Sciatic nerve (tissue), 2 donors: Measurements from ENCODE around the gene TFPI. TPM values are rescaled to one million over a fixed set of nuclear protein-coding genes. Genes with fewer than 3 reads are reported as not detected.
"Not testable (repeated sequence)": the region's sequence is repeated elsewhere in the genome, so short reads cannot be mapped to it uniquely, and the experiment has no call there.

Source experiments
- ATAC-seq: fragments of 200-7000 bp; cut with Tn5 transposase; one replicate; pipeline ENCODE4 v1.9.1; 2020; ENCODE audit warnings: mild to moderate bottlenecking, moderate library complexity
- DNase-seq: peaks from one replicate; pipeline ENCODE4 v3.0.0-alpha.2; 2020; ENCODE audit warnings: low spot score
- intact Hi-C: fragments of 100-400 bp; cut with DNase I; formaldehyde crosslinking; loops from one replicate; pipeline ENCODE4 v1.14.2; 2022
- total RNA-seq: library from RNA; stranded (reverse); fragmentation: NEBNext Ultra II Directional; extraction: Animal tissue kit (Norgen Biotek cat#: 25700); gene quantifications from one replicate; pipeline ENCODE4 v1.2.1, GENCODE V29; 2021
- donor health status: DM: no; HTN: no; CAD: no.
- donor health status: DM: no; HTN: no; CAD: no.

TFPI gene
- 106 TPM for total RNA-seq

DNA sequence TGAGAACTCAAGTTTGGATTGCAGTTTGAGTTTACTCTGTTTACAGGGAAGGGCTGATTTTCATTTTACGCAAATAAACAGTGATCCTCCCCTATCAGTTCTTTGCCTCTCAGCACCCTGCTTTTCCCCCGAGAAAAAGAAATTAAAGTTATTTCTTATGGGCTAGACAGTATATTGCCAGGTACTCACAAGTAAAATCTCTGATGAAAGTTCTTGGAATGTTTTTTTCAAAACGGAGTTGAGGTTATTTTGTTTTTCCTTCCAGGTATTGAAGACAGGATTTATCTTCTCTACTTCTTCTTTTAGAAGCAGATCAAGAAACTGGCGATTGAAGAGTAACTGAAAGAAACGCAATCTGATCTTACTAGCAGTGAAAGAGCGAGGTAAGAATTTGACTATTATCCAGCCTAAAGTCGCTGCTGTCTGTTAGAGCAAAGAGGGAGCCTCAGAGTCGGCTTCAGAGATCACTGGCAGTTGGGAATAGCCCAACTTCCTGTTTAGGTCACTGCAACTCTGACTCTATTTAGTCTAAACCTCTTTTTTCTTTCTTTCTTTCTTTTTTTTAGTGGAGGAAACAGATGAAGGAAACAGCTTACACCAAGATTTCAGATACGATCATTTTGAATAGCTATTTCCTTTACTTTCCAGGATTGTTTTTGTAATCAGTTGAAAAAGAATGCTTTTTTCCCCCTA, at the start of gene TFPI:
TSS of gene TFPI (minus strand) at position 425 of the 693 bp plus-strand sequence. CDS start 50,667 bp downstream, outside the sequence.
- DNase-seq (peak; percentile 57), ATAC-seq (peak; percentile 95)
- intact Hi-C loops = no loop called here

DNA sequence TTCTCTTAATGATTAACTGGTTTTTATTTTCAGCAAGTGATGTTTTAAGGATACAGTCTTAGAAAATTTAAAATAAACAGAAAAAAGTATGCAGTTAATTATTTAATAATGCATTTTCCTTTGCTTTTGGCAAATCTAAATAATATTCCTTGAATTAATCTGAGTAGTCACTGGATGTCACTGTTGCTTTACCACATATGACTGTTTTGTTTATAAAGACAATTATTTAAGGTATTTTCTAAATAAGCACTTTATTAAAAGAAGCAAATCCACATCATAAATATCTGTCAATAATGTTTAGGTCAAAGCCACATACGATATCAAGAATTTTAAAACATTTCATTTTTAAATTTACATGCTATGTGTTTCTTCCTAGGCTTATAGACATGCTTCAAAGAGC, 40.6 kb upstream of the TFPI start:
- no peak for ATAC-seq
- intact Hi-C loops = loop anchor here (10.0 kb wide), 1 partner anchor 920 kb away; no protein-coding TSS in a partner anchor
- no peak for DNase-seq

DNA sequence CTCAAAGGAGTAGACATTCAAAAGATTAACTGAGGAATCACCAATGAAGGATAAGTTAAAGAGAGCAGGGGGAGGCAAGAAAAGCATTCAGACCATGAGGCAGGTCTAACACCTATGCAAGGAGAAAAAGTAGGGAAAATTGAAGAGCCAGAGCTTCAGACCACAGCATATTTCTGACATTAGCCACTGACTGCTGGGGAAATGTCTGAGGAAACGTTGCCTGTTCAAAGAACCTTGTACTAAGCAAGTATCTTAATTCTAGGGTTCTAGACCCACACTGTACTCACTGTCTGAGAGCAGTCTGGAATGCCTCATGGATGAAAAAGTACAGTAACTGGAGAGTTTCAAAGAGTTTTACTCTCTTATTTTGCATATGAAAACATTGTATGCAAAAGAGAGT, 39.5 kb upstream of the TFPI start:
- intact Hi-C loops = loop anchor here (10.0 kb wide), 1 partner anchor 921 kb away; no protein-coding TSS in a partner anchor
- DNase-seq (no peak), ATAC-seq (no peak)

DNA sequence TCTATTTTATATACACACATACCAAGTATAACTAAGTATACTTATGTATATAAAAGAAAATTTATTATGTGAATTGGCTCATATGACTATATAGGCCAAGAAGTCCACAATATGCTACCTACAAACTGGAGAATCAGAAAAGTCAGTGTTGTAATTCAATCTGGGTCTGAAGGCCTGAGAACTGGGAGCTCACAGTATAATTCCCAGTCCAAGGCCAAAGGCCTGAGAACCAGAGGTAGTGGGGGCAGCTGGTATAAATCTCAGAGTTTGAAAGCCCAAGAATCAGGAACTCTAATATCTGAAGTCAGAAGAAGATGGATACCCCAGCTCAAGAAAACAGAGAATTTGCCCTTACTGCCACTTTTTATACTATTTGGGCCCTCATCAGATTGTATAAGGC, 38.9 kb upstream of the TFPI start:
- ATAC-seq = no peak
- DNase-seq = no peak
- intact Hi-C loops = loop anchor here (10.0 kb wide), 1 partner anchor 922 kb away; no protein-coding TSS in a partner anchor

DNA sequence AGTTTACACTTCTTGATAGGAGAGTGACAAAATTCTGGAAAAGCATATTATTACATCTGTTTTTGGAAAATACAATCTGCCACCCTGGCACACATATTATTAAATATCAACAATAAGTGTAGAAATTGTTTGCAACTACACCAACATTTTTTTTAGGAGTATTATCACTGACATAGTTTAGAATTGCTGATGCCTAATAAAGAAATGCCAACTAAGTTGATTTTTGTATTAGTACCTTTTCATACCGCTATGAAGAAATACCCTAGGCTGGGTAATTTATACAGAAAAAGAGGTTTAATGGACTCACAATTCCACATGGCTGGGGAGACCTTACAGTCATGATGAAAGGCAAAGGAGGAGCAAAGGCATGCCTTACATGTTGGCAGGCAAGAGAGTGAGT, 35.9 kb upstream of the TFPI start:
- intact Hi-C loops = loop anchor here (10.0 kb wide), 1 partner anchor 925 kb away; no protein-coding TSS in a partner anchor
- no peak for ATAC-seq
- no peak for DNase-seq

DNA sequence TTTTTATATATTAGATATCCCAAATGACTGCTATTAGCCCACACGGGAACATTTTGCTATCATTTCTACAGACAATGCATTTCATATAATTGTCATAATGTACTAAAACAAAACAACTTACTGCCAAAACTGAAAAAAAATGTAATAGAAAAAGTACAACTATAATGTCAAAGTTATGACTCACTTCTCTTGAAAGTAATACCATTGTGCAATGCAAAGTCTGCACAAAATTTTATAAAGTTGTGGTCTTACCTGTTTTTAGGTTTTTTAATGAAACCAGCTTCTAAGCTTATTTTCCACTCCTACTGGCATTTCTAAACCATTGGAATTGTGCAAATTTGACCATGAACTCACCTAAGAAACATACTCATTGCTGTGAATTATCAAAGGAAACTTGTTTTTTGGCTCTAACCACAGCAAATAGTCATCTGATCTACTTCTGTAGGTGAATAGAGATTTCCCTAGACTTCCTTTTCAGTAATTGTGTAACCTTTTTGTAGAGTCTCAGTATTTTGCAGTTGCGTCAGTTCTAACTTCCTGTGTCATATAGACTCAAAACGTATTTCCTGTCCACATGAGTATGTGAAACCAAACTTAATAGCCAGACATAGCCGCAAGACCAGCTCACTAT, 31.9 kb upstream of the TFPI start:
- intact Hi-C loops = no loop called here
- DNase-seq = no peak
- ATAC-seq = no peak

DNA sequence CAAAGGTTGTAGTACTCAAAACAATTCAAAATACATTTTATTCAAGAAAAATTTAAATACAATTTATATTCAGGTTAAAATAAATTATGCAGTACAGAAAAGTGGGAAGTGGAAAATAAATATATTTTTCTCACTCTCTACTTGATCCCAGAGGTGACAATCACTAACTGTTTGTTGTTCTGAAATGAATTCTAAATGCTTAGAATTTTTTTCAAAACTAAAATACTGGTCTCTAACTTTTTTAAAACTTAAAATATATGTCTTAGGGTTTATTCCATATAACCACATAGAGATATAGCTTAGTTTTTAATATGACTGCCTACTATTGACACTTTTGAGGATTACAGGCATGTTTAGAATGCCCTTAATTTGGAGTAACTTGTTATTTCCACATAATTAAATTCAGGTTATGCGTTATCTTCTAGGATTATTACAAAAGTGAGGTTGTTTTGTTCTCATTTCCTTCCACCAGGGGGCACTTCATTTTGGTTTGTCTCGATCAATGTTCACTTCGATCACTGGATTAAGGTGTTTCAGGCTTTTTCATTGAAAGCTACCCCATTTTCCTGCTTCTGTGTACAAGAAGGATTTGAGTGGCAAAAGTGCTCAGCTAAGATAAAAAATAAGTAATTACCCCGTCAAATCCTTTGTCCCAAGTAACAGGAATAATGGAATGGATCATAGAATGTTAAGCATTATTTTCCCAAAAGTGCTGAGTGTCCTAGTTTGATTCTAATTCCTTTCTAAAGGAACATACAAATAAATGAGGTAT, 27.1 kb upstream of the TFPI start:
- DNase-seq = no peak
- intact Hi-C loops = loop anchor here (5.0 kb wide), 1 partner anchor 79 kb away; no protein-coding TSS in a partner anchor
- peak; percentile 64 for ATAC-seq

DNA sequence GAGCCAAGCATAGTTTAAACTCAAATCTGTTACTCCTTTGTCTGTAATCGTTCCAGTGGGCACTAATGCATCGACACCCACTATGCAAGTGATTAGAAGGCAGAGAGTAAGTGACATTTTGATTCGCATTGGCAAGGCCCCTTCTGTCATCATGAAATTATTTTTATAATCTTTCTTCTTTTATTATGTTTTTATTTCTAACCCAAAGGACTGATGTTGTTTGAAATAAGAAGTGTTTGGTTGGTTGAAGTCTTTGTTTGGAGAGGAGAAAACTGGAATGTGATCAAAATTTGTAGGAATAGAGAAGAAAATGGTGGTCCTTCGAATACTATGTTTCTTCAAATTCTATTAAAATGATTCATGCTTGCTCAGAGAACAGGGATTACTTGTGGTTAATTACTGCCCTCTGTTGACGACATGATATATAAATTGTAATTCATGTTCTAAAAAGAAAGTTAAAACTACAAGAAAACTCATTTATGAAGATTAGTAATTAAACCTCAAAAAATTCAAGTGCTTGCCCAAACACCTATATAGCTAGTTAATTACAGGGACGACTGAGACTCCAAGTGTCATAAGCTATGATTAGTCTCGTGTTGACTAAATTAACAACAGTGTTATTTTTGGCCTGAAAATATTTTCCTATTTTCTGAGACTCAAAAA, 26.4 kb upstream of the TFPI start:
- peak; percentile 82 for ATAC-seq
- DNase-seq = no peak
- intact Hi-C loops = loop anchor here (5.0 kb wide), 1 partner anchor 78 kb away; no protein-coding TSS in a partner anchor

DNA sequence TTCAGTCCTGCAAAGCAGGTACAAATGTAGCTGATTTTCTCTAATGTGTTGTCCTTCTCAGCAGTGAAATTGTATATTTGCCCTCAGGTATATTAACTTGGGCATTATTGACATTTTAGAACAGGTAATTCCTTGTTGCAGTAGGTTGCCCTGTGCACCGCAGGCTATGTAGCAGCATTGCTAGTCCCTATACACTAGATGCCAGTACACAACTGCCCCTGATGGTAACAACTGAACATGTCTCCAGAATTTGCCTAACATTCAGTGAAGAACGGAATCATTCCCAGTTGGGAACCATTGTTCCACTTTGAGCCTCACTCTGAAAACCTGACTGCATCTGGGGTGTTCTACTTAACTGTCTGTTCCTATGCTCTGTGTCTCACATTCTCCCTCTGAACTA, 23.1 kb upstream of the TFPI start:
- ATAC-seq = no peak
- intact Hi-C loops = no loop called here
- DNase-seq = no peak

DNA sequence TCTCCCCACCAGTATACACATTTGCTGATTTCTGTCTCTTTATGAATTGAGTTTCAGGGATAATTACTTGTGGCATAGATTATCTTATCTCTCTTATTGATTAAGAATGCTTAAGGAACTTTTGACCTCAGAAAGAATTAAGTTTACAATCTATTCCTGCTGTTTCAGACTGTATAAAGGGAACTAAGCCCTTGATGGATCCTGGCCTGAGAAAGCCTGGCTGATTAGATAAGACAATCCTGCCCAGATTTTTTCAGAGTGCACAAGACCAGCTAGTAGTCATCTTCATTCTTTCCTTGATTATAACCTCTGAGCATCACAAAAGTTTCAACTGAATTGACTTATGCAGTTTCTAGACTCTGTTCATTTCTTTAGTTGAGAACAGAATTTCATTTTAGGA, 22.7 kb upstream of the TFPI start:
- intact Hi-C loops = no loop called here
- no peak for DNase-seq
- no peak for ATAC-seq

DNA sequence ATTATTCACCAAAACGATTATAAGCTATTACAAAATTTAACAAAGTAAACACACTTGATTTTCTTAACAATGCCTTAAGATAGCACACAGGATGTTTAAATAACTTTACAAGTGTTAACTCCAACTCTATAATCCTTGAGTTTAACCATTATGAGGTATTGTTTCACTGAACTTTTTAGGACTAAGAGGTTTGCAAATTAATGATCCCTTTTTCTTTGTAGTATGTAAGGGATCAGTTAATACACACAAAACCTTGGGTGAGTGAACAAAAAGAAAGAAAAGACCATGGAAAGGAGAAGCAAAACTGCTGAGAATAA, 21.5 kb upstream of the TFPI start:
- DNase-seq = no peak
- no peak for ATAC-seq
- intact Hi-C loops = no loop called here

DNA sequence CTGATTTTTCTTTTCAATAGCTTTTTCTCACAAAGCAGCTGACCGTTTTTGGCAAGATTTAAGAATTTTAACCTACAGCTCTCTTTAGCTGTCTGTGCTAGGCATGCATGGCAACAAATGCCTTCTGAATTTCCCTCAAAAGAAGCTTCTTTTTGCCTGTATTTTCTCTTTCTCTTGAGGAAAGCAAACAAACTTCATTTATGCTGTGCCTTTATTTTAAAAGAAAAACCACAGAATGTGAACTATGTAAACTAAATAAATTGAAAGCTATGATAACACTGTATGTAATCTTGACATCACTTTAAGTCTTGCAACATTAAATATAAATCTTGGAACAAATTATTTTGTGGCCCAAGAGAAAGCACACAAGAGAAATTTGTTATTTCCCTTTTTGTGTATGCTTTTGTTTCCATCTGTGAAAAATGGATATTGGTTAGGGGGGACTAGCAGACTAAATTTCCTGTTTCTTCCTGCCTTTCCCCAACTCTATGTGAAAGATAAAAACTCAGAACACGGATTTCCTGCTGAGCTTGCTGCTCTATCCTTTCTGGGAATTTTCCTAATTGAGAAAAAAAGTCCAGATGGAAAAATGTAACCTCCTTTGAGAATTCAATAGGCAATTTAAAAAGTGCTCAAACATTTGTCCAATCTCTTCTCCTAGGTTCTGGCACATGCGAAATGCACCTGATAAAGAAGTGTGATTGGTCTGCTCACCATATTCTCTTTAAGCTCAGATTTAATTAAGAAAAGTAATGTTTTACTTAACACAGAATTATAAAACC, 20.9 kb upstream of the TFPI start:
- intact Hi-C loops = no loop called here

DNA sequence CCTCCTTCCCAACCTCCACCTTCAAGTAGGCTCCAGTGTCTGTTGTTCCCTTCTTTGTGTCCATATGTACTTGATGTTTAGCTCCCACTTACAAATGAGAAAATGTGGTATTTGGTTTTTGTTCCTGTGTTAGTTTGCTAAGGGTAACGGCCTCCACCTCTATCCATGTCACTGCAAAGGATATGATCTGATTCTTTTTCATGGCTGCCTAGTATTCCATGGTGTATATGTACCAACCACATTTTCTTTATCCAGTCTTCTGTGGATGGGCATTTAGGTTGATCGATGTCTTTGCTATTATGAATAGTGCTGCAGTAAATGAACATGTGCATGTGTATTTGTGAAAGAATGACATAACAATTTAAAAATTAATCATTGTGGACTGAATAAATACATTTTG, 19.5 kb upstream of the TFPI start:
- ATAC-seq (no peak), DNase-seq (no peak)
- intact Hi-C loops = no loop called here

More for the DNA sequence above, 20.9 kb upstream of the TFPI start:
- peak; percentile 38 for ATAC-seq
- no peak for DNase-seq

DNA sequence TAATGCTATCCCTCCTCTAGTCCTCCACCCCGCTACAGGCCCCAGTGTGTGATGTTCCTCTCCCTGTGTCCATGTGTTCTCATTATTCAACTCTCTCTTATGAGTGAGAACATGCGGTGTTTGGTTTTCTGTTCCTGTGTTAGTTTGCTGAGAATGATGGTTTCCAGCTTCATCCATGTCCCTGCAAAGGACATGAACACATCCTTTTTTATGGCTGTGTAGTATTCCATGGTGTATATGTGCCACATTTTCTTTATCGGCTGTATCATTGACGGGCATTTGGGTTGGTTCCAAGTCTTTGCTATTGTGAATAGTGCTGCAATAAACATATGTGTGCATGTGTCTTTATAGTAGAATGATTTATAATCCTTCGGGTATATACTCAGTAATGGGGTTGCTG, 17.8 kb upstream of the TFPI start:
- intact Hi-C loops, ATAC-seq, DNase-seq: not testable (repeated sequence)

DNA sequence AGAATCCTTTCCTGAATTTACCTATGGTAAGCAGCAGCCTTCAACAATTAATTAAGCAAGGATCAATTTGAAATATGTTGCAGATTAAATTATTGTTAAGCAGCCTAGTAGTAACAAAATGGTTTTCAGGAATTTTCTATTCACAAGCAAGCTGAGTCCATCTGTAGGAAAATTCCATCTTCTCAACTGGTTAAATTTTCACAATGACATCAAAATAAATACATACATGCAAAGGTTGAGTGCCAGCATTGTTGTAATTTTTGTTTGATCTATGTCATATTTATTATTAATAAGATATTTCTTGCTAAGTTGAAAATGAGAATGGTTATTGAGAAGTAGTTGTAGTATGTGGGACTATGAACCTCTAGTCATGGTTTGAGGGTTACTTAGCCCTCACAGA, 15.3 kb upstream of the TFPI start:
- intact Hi-C loops = no loop called here
- no peak for ATAC-seq
- DNase-seq = no peak

DNA sequence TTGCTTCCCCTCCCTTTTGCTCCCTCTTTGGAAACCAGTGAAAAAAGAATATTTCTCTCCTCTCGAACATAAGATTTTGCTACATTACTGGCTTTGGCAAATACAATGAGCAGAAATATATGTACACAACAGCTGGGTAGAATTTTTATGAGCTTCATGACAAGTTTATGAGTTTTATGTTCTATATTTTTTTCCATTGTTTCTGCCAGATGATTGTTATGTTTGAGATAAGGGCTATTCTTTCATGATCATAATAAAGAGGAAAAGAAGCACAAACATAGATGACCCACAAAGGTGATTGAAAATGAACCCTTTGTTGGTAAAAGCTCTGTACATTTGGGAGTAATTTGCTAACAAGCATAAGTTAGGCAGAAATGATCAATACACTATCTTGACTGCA, 14.8 kb upstream of the TFPI start:
- intact Hi-C loops = no loop called here
- no peak for DNase-seq

DNA sequence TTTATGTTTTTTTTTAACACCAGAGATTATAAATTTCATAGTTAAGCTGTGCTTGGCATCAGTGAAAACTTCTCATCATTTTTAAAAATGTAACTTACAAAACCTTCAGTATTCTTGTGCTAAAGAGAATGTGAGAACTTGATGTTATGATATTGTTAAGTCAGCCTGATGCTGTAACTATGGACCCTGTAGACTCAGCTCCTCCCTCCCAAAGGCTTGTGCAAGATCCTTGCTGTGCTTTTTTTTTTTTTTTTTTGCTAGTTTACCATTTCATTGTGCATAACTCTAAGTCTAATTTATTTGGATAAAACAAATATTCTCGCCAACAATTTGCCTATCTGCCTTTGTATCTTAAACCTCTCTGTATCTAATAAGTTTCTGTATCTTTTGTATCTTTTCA, 12.9 kb upstream of the TFPI start:
- DNase-seq (no peak), ATAC-seq (no peak)
- intact Hi-C loops = no loop called here

More for the DNA sequence above, 14.8 kb upstream of the TFPI start:
- ATAC-seq = no peak

DNA sequence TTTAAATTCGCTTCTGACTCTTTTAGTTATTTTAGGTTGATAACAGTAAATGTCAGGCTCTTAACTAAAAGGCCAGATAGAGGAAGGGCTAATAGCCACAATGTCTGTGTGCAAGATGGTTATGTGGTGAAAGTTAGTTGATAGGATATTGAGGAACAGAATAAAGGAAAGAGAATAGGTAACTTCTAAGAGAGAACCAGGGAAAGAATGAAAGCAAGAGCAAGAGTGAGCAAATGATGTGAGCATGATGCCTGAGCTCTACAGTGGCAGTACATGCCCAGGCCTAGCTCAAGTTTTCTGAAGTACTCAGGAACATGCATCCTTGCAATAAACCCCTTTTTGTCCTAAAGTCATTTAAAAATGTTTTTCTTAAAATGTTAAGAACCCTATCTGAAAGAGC, 12.5 kb upstream of the TFPI start:
- DNase-seq (no peak), ATAC-seq (no peak)
- intact Hi-C loops = no loop called here

DNA sequence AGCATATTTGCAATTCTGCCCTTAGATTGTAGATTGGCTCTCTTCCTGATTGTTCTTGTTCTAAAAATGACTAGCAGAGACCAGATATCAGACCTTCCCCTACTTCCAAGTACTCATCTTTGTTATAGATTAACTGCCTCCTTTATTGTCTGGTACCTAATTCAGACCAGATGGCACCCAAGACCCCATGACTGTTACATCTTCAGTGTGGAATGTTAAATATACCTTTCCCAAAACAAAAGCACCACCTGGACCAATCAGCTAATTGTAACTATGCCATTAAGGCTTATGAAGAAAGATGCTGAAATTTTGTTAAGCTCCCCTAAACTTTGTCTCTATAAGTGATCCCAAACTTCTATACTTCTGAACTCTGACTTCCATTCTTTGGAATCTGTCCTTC, 12.0 kb upstream of the TFPI start:
- DNase-seq (no peak), ATAC-seq (no peak)
- intact Hi-C loops = no loop called here
